ENCODE measurements around the gene PRR3. TPM values are rescaled to one million over a fixed set of nuclear protein-coding genes. Genes with fewer than 3 reads are reported as not detected.

PRR3 gene
- total and polyA plus RNA-seq, 11 donors = 1.9 to 4.5 (median 3.3) TPM

- Histone ChIP-seq H3K27ac (no peak overlapping the region), H3K9me3 (no peaks in the 10 kb centered on the region), H3K4me3 (no peak overlapping the region), H3K36me3 (peaks cover 19 to 73% (median 62%) of the 10 kb centered on the region in 9 donors), H3K4me1 (peaks cover 0 to 11% (median 0%) of the 10 kb centered on the region in 12 donors), H3K27me3 (no peaks in the 10 kb centered on the region)
- DNase-seq (no peak), ATAC-seq (no peak)
- intact Hi-C loops (cut with DNase I) = loop anchor here in 3 of 10 donors (5.0 kb wide), 2 partner anchors 54 to 119 kb away; no protein-coding TSS in a partner anchor
- TF ChIP-seq CTCF (IDR thresholded peaks at IDR 0.05) (no peak), POLR2A (IDR thresholded peaks at IDR 0.05) (no peak)
- 67 to 81% (median 74%) methylated on average over 6 of the region's 6 CpGs for WGBS, 4 donors
Measured at GRCh38 chr6:30601436-30601814, 44.3 kb downstream of the PRR3 start.

- Histone ChIP-seq H3K4me1 (peaks cover 0 to 11% (median 0%) of the 10 kb centered on the region in 12 donors), H3K27ac (no peak overlapping the region), H3K9me3 (no peaks in the 10 kb centered on the region), H3K4me3 (no peak overlapping the region), H3K36me3 (peaks cover 19 to 75% (median 68%) of the 10 kb centered on the region in 9 donors), H3K27me3 (no peaks in the 10 kb centered on the region)
- WGBS, 4 donors = 90 to 94% (median 92%) methylated on average over 21 to 39 of the region's 39 CpGs
- TF ChIP-seq CTCF (IDR thresholded peaks at IDR 0.05) (no peak), POLR2A (IDR thresholded peaks at IDR 0.05) (no peak)
- peak in 2 of 4 donors; percentile 14 to 23 for ATAC-seq
- no peak for DNase-seq
- intact Hi-C loops (cut with DNase I) = loop anchor here in 3 of 10 donors (5.0 kb wide), 2 partner anchors 55 to 120 kb away; no protein-coding TSS in a partner anchor
Measured at GRCh38 chr6:30601815-30602641, 44.9 kb downstream of the PRR3 start.

DNA sequence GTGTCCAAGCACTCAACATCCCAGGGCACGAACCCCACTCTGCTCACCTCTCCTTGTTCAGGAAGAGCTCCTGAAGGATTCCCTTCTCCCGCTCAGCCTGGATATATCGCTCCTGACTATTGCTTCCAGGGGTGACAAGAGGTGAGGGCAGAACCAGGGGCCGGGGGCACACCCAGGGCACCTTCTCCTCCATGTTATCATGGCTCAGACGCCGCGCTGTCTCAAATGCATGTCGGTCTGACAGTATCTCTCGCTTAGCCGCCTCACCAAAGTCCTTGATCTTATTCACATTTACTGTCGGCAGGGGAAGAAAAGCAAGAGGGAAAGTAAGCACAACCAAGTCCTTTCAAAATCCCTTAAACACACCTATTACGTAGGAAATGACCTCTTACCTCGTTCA lies 46.9 kb downstream of the PRR3 start:
- no peaks in the 10 kb centered on the region for H3K27me3 ChIP-seq
- no peak overlapping the region for H3K27ac ChIP-seq
- intact Hi-C loops (cut with DNase I) = loop anchor here in 3 of 10 donors (5.0 kb wide), 2 partner anchors 57 to 122 kb away; no protein-coding TSS in a partner anchor
- H3K36me3 ChIP-seq = peaks cover 19 to 94% (median 88%) of the 10 kb centered on the region in 9 donors
- no peaks in the 10 kb centered on the region for H3K9me3 ChIP-seq
- ATAC-seq (no peak), DNase-seq (no peak)
- no peak for TF ChIP-seq POLR2A (IDR thresholded peaks at IDR 0.05)
- TF ChIP-seq CTCF (IDR thresholded peaks at IDR 0.05) = no peak
- 91 to 97% (median 94%) methylated on average over 13 of the region's 13 CpGs for WGBS, 4 donors
- H3K4me1 ChIP-seq = peaks cover 0 to 12% (median 0%) of the 10 kb centered on the region in 12 donors
- no peak overlapping the region for H3K4me3 ChIP-seq

- TF ChIP-seq POLR2A (IDR thresholded peaks at IDR 0.05) = no peak
- TF ChIP-seq CTCF (IDR thresholded peaks at IDR 0.05) = no peak
- peaks cover 0 to 58% (median 50%) of the 10 kb centered on the region in 12 donors for H3K4me1 ChIP-seq
- intact Hi-C loops (cut with DNase I) = loop anchor here in 1 of 10 donors (5.0 kb wide), 1 partner anchor 53 kb away; the partner anchor contains the start of genes GNL1 and PRR3
- H3K4me3 ChIP-seq = no peak overlapping the region
- peak overlapping the region in 2 of 12 donors; percentile 9 to 97 for H3K27ac ChIP-seq
- 78 to 86% (median 82%) methylated on average over 4 of the region's 4 CpGs for WGBS, 4 donors
- DNase-seq (no peak), ATAC-seq (no peak)
- no peaks in the 10 kb centered on the region for H3K9me3 ChIP-seq
- H3K36me3 ChIP-seq = peaks cover 3 to 76% (median 47%) of the 10 kb centered on the region in 9 donors
- no peaks in the 10 kb centered on the region for H3K27me3 ChIP-seq
Measured at GRCh38 chr6:30610065-30610464, 53.0 kb downstream of the PRR3 start.

All from heart left ventricle (tissue), 16 donors.